Ureter (tissue), 1 donor: ENCODE data around the gene PLCL1. TPM values are rescaled to one million over a fixed set of nuclear protein-coding genes. Genes with fewer than 3 reads are reported as not detected.

Experiments
- DNase-seq: peaks from one replicate; pipeline ENCODE4 v3.0.0-alpha.2; 2020; ENCODE audit warnings: low spot score
- total RNA-seq: library from RNA; stranded (reverse); gene quantifications from one replicate; pipeline ENCODE4 v1.2.4, GENCODE V29; 2023
- donor health status: DM: yes; HTN: yes; CAD: no.

The PLCL1 gene
- total RNA-seq, 1 donor from 2014 or later, result 2.9 TPM

DNA sequence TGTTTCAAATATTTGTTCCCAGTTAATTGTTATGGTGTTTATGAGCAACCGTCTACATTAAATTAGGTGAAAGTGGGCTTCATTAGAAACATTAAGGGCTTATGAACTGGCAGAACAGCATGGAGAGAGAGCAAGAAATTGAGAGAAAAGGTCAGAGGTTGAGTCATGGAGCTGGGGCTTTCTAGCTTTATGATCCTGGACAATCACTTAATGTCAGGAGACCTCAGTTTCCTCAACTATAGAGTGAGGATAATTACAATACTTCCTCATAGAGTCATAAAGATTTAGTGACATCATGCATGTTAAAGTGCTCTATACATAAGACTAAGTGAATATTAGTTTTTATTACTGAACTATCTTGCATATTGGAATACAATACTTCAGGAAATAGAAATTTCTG lies 83.9 kb downstream of the PLCL1 start:
- no peak for DNase-seq

DNA sequence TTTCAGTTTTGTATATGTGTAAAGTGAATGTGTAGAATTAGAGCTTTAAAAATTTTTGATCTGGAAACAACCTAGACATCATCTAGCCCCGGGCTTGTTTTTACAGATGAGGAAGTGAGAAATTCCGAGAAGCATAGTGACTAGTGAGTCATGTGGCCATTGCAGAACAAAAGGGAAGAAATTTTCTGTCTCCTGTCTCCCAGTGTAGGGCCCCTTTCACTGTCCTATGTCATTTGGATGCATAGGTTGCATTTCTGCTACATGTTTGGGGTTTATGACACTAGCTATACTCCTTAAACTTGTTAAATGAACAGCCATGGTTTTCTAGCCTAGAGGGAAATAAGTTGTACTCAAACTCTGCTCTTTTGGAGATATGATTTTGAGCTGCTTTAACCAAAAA lies 84.6 kb downstream of the PLCL1 start:
- DNase-seq, result no peak

DNA sequence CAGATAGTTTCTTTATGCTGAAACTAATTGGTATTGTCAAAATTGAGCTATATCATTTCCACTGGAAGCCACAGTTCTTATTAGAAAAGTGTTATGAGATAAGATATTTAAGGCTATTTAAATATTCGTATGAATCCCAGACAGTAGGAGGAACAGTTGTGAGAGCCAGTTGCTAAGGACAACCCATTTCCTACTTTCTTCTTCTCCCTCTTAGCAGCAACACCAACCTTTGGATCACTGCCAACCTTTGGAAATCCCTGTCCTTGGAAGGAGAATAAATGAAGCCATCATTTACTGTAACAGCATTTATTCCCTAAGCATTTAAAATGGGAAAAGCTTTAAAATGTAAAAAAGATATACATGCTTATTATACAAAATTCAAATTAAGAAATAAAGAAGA lies 85.8 kb downstream of the PLCL1 start:
- DNase-seq, result no peak

DNA sequence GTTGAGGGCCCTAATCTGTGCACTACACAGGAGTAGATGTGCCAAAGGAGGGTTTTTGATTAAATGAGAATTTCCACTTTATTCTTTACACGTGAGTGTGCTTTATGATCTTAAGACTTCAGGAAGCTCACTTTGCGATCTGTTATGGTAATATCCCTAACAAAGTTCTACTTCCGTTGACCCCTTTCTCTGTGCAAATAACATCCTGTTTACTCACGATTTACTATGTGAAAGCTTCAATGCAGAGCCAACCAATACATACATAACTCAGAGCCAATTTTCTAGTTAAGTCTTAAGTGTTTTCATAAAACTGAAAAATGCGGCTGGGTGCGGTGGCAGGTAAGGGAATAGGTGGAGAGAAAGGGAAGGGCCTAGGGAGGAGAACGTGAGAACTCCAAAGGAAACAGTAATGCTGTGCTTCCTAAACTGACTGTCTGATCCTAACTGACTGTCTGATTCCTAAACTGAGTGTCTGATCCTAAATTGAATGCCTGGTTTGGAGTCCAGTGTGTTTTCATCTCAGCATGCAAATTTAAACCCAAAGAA lies 87.6 kb downstream of the PLCL1 start:
- no peak for DNase-seq

DNA sequence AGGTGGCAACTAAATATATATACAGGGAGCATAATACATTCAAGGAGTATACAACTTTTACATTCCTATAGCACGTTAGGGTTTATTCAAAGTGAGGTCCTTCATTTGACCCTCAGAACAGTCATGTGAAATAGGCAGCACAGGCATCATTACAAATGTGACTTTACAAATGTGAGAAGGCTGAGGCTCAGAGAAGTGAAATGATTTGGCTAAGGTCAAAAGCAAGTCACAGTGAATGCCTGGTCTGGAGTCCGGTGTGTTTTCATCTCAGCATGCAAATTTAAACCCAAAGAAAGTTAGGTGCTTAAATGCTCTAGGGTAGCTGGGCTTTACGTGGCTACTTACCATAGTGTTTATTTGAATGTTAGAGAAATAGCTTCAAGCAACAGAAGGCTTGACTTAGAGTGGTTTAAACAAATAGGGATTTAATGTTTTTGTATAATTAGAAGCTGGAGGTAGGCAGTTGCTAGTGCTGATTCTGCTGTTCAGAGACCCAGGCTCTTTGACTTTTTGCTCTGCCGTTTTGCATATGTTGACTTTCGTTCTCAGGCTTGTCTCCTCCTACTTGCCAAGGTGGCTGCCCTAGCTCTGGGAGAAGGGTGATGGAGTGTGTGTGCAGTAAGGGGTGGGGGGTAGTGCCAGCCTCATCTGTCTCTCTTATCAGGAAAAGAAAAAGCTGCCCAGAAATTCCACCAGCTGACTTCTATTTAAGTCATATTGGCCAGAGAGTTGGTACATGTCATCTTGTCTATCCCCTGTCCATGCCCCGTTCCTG lies 89.2 kb downstream of the PLCL1 start:
- no peak for DNase-seq

DNA sequence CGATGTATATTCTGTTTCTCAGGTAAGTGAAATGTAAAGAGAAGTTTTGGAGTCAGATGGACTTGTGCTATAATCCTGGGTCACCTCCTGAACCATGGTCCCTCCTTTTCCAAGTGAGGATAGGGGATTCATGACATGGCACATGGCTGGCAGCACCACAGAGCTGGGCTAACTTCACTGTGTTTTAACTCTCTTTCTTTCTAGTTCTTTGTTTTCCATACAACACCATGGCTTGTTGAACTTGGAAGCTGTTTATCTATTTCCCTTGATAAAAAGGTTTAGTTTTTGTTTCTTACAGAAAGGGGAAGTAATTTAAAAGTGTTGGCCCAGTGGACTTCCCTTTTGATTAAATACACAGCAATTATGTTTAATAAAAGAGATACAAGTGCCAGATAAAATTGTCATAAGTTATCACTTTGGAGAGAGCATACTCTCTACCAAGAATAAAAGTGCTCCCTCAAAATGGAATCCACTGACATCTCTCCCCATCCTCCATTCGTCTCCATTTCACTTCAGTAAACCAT lies 90.4 kb downstream of the PLCL1 start:
- no peak for DNase-seq

DNA sequence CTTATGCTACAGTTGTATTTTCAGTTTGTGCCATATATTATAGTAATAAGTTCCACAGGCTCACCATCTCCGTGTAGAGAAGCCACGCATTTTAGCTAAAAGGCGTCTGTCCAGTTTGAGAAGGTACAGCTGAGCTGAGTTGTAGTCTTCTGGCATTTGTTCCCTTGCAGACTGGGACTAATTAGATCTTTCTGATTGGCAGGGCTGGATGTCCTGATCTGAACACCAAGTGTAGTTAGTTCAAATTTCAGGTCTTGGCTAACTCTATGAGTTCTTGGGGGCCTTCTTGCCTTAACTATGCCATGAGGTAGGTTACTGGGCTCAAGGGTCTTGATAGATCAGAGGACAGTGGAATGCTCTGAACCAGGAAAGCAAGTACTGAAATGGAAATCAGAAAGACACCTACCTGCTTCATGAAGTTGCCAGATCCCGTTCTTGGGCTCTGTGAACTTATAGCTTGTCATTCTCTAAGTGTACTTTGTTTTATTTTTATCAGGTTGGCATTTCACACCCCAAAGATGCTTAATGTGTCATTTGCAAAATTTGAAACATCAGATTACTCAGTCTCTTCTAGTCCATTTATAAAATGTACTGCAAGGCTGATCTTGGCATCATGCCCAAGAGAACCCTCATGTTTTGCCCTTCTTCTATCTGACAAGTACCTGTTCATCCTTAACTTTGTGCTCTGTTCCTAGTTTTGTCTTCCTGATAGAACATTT lies 93.7 kb downstream of the PLCL1 start:
- no peak for DNase-seq

DNA sequence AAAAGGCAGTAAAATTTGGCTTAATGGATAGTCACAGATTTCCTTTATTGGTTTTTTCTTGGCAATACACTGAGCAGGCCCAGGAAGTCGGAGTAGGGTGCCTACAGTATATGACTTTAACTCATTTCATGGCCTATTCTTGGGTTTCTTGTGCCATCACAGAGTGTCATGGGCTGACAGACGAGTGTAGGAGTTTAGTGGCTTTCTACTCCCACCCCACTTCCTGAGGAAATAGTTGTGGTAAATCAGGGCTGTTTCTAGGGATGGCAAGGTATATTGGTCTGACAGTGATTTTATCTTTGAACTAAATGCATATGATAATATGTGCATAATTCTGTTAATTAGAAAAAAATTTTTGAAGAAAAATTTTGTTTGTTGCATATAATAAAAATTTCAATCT lies 100.1 kb downstream of the PLCL1 start:
- DNase-seq, result no peak

DNA sequence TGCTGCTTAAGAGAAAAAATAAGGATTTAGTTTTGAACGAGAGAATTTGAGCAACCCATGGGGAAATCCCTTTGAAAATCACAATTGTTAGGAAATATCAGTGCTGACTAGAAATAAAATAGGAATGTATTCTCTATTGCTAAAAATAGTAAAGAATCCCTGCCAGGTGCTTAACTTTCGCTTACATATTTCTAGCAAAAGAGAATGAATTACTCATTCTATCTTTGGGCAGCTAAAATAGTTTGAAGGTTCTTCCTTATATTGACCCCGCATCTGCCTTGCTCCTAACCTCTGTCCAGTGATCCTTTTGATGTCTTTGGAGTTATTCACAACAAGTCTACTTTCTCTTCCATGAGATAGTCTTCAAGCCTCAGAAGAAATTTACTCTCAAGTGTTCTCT lies 103.8 kb downstream of the PLCL1 start:
- no peak for DNase-seq

DNA sequence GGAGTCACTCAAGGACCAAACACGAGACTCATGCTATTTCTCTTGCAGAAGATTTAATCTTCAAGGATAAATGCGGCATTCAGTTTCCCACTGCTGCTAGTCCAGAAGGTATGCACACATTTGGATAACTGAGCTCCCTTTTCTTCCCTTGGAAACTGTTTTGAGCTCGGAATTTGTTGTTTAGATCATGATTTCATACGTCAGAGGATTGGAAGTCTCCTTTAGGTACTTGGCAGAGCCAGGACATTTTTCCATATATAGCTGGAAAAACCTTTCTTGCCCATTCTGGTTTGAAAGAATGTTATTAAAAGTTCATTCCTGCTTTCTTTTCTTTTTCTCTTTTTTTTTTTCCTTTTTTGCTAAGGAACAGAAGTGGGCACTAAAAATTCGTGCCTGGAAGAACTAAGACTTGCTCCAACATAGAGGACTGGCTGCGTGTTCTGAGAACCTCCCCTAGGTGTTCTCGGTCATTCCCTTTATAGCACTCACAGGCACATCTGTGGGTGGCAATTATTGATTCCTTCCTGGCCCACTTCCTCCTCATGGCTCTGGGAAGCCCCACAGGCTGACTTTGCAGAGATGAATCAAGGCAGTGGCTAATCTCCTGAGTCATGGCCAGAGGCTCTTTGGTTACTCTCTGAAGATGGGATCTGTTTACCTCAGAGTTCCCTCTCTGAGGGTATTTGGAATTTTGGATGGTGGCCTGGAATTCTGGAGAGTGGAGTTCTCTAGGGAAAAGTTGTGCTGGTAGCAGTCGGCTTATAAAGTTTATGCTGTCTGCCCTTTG lies 104.8 kb downstream of the PLCL1 start:
- DNase-seq, result no peak

DNA sequence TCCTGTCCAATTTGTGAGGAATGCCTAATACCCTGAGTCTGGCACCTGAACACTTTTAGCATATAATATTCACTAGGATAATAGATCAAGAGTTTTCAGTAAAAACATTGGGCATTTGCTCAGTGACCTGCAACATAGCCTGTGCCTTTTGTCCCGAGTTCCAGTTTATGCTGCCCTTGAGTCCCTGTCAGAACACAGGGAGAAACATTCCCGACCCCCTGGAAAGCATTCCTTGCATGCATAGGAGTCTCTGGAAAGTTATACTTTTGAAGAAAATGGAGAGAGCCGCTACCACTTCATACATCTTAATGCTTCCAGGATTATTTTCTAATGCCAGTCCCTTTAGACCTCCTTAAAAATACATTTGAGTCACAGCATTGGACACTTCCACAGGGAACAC lies 107.3 kb downstream of the PLCL1 start:
- no peak for DNase-seq

DNA sequence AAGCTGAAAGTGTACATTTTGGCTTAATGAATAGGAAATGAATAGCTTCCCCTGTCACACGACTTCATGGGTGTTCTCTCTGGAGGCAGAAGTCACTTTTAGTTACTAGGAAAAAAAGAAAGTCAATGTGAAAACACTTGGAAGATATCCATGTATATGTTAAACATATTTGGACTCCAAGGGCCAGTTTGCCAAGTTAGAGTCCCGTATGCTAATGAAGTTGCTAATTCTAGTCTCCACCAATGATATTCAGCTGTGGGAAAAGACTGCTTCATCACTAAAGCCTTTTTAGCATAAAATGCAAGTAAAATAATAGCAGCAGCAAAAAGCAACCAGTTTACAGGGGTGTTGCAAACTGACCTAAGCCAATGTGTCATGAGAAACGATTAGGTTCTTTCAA lies 108.7 kb downstream of the PLCL1 start:
- no peak for DNase-seq

DNA sequence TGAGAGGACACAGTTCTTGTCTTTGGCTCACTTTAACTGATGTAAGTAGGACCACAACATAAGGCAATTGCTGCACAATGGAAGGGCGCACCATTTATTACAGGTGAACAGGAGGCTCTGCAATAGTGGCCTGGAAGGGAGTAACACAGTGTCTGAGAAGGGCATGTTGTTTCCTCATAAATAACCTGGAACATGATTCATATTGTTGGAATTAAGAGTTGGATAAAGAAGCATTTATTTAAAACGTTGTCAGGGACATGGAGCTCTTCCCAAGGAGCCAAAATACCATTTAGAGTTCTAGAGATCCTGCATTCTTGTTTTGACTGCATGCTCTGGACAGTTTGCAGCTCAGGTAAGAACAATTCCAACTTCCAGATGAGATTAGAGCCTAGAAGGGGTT lies 110.4 kb downstream of the PLCL1 start:
- no peak for DNase-seq

DNA sequence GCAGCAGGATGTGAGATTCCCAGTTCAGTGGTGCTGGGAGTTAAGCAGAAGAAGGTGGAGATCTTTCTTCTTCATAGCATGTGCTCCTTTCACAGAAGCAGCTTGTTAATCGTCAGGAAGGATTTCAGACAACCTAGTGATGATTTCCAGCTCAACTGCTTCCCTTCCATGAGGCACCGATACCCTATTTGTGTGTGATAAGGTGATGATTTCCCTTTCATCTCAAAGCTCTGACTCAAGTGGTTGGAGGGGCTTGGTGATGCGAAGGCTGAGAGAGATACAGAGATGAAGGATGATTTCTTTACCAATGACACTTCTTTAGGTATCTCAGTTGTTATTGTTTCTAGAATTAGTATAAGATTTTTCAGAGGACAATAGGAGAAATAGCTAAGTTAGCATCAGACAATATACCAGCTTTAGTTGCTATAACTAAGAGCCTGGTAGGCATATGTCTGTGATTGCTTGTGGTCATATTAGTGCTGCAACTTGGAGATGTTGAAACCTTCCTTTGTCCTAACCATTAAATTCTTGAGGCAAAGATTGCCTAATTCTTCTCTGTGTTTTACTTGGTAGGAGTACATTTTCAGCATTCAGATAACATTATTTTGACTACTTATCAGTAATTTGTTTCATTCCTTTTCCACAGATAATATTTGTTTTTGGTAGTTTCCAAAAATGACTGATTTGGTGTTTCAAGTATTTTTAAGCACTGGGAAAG lies 111.3 kb downstream of the PLCL1 start:
- no peak for DNase-seq

DNA sequence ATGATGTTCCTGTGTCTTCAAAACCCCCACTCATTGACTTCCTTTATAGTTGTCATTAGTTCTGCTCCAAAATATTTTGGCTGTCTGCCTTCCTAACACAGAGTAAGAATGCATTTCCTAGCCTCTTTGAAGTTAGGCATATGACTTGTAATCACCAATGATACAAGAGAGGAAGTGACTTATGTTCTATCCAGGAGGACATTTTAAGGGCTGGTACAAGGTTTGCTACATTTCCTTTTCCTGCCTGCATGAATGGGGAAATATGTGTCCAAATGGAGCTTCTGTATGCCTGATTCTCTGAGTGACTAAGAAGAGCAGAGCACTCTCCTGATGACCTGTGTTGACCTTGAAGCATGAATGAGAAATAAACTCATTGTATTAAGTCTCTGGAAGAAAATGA lies 115.1 kb downstream of the PLCL1 start:
- no peak for DNase-seq

DNA sequence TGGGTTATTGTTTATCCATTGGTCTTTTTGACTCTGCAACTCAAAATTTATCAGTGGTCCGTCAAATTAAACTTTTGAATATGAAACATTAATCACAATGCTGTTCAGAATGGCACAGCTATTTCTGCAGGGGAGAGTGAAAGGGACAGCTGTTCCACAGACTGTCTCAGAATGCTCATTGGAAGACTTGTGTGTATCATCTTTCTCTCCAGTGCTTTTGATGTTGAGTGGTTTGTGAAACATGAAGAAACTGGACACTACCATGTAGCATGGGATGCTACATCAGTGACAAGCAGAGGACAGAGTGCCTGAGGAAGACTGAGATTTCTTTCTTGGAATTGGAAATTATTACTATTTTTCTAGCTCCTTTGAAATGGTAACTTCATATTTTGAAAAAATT lies 115.7 kb downstream of the PLCL1 start:
- DNase-seq, result no peak

DNA sequence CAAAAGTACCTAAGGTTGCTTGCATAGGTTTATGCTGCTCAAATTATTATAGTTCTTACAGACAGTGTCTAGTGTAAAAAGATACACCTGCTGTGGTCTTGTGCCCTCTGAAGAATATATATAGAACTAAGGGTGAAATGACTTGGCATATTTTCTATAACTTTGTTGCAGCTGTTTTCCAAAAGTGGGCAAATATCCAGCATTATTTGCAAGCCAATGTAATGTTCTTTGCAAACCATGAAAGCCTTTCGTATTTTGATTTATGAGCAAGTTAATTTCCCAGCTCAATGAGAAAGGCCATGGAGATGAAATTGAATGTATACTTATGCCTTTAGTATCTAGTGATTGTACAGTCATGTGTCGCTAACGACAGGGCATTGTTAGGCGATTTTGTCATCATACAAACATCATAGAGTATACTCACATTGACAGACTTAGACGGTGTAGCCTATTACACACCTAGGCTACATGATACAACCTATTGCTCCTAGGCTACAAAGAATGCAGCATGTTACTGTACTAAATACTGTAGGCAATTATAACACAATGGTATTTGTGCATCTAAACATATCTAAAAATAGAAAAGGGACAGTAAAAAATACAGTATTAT lies 116.3 kb downstream of the PLCL1 start:
- DNase-seq, result no peak

DNA sequence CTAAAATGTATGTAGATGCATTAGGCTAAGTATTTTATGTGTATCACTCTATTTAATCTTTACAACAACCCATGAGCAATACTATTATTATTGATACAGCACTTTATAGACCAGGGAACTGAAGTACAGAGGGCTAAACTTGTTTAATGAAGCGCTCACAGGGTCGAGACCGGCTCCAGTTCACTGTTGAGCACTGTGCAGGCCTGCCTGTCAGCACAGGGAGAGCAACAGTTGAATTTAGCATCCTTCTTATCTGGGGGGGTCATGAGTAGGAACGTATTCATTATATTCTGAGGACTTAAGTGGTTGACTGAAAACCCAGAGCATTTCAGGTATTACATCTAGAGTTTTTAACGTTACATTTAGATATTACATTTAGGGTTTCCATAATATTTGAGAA lies 120.1 kb downstream of the PLCL1 start:
- DNase-seq, result no peak

DNA sequence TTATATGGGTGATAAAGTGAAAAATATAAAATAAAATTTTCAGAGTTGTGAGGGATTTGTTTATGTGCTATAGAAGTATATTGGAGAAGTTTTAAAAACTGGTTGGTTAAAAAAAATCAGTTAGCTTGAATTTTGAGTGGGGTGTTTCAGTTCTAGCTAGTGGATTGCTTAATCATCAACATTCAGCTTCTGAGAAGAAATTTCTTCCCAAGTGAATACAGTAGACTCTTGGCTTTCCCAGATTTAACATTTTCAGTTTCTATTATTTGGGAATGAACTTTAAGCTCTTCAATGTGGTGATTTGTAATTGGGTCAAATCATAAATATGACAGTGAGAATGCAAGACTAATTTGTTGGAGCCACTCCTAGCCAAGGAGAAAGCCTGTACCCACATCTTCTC lies 120.8 kb downstream of the PLCL1 start:
- DNase-seq, result no peak

DNA sequence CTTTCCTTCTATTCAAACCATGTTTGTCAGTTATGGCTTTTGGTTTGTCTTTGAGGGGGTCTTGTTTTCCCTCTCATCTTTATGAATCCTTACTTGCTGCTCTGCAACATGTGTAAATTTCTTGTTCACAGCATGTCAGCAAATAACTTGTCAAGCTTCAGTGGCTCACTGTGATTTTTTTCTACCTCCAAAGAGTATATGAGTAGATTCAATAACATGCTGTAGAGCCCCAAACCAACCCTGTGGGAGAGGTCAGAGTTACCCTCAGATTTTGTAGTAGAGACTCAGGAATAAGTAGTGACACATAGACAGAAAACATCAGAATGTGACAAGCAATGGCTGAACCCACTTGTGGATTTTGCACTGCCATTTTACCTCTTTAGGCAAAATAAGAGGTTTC lies 121.6 kb downstream of the PLCL1 start:
- no peak for DNase-seq

DNA sequence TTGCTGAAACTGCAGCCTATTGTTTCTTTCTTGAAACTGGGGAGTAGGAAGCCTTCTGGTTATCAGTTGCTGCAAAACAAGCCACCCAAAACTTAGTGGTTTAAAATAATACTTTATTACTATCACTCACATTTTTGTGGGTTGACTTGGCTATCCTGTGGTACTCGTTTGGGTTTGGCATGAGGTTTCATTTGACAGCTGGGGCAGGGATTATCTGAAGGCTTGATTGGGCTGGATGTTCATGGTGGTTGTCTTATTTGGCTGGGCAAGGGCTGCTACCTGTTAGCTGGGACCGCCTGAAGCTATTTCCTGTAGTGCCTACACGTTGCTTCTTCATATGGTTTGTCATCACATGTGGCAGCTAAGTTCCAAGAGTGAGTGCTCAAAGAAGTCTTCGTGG lies 122.3 kb downstream of the PLCL1 start:
- no peak for DNase-seq
